ENCODE measurements around the gene NXN.
"Not testable (repeated sequence)": the region's sequence is repeated elsewhere in the genome, so short reads cannot be mapped to it uniquely, and the experiment has no call there.

NXN gene

DNA sequence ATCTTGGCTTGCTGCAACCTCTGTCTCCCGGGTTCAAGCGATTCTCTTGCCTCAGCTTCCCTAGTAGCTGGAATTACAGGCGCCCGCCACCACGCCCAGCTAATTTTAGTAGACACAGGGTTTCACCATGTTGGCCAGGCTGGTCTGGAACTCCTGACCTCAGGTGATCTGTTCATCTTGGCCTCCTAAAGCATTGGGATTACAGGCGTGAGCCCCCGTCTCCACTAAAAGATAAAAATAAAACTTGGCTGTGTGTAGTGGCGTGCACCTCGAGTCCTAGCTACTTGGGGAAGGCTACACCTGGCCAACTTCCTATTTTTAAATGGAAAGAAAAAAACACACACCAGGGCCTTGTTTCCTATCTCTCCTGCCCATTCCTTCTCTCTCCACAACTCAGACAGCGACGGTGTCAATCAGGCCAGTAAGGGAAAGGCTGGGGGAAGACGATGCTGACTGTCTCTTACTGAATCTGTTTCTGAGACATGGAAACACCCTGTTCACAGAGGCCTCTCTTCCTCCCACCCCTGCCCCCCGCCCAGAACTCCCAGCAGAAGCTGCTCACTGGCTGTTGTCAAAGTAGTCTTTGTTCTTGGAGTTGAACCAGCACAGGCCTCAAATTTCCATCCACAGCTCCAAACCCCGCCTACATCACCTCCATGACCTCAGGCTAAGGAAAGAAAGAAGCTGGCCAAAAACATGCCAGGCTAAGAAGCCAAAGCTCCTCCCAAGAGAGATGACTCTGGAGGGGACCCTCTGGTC, 96.6 kb downstream of the NXN start:
- FAIRE-seq, result no peak

DNA sequence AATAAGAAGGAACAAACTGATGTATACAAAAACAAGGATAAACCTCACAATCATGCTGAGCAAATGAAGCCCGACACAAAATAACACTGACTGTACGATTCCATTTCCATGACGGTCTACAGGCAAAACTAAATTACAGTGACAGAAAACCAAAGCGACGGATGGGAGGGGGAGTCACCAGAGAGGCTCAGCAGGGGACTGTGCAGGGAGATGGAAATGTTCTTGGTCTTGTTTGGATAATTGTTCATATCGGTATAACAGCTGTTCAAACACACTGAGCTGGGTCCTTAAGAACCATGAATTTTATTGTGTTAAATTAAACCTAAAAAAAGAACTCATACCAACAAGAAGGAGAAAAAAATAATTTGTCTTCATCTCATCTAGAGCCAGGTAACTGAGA, 97.8 kb downstream of the NXN start:
- FAIRE-seq, result no peak

DNA sequence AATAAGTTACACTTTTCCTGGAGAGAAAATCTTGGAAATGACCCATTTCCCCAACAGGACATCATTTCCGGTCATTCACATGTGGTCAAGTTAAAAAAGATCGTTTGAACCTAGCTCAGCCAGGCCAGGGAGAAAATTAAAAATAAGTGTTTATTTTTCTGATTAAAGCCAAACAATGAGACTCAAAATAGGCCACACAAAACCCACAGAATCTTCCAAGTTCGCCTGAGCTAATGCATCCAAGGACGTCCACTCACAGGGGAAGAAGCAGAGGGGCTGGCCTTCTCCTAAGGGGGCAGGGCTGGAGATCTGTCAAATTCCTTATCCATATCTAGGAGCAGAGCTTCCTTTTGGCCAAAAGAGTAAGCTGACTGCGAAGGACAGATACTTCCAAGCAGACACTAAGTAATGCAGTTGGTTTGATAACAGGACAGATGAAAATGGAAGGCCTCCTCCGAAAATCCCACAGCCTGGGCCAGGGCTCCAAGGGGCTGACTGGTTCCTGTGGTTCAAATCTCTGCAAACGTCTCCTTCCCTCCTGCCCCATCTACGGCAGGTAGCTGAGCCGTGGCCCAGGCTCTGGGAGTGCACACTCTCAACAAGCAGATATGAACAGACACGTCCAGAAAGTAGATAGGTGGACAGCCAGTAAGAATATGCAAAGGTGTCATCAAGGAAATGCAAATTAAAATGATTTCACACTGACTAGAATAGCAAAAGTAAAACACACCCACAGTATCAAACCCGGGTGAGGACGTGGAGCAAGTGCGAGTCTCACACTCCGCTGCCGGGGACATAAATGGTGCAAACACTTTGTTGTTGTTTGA, 98.9 kb downstream of the NXN start:
- no peak for FAIRE-seq

DNA sequence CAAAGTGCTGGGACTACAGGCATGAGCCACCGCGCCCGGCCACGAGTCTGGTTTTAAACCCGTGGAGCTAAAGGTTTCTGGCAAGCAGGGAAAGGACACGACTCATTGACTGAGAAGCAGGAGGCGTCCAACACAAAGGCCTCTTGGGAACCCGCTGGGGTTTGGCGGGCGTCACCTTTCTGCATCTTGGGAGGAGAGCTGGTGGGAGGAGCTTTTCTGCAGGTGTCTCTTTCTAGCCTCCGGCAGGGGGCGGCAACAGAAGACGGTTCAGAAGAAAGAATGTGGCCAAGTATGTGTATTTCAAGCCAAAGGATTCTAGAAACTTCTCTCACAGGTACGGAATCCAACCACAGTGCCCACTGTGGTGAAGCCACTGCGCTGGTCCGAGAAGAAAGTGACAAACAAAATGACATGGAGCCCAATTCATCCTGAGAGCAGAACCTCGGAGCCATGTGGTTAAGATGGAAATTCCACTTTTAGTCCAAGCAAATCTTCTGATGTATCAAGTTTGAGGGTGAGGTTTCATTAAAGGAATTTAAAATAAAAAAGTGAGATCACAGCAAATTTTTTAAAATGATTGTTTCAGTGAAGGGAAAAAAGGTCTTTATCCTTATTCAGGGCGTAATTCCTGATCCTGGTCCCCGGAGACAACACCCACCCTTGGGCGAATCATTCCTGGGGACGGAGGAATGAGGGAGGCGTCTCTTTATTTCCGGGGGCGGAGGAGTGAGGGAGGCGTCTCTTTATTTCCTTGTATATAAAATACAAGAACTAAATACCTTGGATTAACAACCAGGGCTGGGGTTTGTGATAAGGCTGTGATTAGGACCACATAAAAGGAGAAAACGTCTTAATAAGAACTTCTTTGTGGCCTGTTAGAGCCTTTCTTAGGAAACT, 99.8 kb downstream of the NXN start:
- no peak for FAIRE-seq

DNA sequence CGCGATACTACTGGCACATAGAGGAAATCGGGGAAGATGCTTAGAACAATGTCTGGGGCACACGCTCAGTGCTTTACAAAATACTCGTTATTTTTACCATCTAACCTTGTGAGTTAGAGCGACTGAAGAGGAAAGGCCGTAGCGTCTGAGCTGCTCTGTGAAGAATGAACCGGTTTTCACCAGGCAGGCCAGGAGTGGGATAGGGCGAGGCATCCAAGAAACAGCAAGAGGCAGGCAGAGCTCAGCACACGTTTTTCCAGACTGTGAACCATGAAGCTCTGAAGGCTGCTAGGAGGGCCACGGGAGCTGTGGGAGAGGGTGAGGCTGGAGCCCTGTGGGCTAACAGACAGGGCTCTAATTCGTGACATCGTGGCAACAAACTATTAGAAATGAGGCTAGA, 101.9 kb downstream of the NXN start:
- FAIRE-seq, result no peak

DNA sequence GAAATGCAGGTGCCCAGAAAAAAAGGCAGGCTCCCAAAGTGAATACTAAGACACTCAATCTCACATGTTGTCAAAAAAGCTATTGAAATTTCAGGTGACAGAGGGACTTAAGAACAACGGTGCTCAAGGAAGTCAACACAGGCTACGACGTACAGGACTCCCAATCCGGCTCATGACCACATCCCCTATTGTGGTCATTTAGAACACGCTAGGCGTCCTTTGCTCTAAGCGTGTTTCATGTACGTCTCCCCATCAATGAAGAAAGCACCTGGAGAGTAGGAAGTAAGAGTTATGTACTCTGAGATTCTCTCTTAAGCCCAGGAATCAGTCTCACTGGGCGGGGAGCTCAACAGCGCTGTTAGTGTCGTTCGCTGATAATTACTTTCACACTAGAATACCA, 103.3 kb downstream of the NXN start:
- no peak for FAIRE-seq

DNA sequence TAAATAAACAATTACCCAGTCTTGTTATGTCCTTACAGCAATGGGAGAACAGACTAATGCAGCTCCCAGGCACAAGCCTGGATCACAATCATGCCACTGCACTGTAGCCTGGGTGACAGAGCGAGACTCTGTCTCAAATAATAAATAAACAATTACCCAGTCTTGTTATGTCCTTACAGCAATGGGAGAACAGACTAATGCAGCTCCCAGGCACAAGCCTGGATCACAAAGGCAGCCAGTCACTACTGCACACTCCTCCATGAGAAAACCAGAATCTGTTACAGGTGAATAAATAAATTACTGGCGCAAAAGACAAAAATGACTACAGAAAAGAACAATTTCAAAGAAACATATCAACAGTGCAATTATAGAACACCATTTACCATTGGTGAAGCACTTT, 105.0 kb downstream of the NXN start:
- not testable (repeated sequence) for FAIRE-seq

DNA sequence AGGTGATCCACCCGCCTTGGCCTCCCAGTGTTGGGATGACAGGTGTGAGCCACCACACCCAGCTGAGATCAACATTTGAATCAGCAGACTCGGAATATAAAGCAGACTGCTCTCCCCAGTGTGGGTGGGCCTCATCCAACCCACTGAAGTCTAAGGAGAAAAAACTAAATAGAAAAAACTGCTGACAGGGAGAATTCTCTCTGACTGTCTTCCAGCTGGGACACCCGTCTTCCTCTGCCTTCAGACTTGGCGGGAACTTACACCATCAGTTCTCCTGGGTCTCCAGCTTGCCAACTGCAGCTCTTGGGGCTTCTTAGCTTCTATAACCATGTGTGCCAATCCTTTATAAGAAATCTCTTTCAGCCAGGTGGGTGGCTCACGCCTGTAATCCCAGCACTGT, 106.7 kb downstream of the NXN start:
- no peak for FAIRE-seq

DNA sequence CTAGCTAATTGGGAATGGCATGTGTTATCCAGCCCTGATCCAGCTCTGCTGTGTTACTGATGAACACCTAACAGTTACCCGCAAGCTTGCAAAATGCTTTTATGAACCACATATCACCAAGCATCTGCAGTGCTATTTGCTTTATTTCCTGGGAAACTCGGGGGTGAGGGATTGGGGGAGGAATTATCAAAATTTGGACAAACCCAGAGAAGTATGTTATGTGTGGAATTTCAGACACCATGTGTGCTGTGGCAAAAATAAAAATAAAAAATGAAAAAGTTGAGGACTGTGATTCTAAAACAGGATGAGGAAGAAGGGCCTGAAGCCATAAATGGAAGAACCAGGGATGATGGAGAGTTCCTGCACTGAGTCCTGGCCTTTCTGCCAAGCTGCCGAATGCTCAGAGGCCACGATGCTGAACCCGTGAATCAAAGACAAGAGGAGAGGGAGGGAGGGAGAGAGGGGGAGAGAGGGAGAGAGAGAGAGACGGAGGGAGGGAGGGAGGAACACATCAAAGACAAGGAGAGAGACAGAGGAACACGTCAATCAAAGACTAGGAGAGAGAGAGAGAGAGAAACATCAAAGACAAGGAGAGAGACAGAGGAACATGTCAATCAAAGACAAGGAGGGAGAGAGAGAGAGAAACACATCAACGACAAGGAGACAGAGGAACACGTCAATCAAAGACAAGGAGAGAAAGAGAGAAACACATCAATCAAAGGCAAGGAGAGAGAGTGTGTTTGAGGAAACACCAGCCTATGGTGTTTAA, 107.6 kb downstream of the NXN start:
- FAIRE-seq, result no peak

DNA sequence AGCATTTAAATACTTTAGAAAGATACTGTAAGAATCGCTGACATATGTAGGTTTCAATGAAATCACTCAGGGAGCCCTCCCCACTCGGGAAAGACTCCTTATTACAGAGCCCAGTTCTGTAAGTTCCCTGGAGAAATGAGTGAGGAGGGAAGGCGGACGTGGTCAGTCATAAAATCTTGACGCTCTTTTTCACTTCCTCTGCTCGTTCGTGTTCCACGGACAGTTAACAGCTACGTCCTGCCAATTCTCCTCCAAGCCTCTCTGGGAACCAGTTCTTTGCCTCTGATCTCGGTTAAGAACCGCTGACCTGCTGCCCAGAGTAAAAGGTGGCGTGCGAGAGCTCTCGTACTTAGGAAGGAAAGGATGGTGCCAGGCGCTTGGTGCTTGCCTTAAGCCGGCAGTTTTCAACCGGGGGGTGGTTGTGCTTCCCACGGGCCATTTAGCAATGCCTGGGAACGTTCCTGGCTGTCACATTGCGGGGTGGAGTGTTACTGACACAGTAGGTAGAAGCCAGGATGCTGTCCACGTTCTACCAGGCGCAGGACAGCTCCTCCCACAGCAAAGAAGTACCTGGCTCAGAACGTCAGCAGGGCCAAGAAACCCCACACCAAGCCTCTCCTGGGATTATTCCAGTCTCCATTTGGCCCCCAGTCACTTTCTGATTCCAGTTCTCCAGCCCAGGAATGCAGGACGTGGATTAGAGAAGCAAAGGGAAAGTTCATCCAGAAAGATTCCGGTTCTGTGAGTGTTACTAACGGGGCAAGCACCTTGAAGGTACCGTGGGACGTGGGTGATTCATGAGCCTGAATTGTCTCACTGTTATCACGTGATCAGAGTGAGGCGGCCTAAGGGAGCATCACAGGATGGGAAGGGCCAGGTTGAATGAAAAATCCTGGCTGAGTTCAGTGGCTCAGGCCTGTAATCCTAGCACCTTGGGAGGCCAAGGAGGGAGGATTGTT, 109.7 kb downstream of the NXN start:
- no peak for FAIRE-seq

DNA sequence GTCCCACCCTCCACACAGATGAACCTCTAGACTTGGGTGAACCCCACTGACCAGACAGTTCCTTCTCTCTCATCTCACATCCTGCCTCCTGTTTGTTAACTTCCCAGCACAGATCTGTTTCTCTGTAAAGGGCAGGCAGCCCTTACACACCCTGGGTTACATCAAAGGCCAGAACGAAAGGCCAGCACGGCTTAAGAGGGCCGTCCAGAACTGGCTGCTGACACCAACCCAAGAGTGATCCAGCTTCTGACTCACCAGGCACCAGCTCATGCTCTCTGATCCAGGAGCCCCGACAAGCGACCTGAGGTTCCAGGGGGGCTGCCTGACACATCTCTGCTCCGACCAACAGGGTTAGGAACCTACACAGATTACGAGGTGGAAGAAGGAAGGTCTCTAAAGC, 110.5 kb downstream of the NXN start:
- FAIRE-seq, result no peak

DNA sequence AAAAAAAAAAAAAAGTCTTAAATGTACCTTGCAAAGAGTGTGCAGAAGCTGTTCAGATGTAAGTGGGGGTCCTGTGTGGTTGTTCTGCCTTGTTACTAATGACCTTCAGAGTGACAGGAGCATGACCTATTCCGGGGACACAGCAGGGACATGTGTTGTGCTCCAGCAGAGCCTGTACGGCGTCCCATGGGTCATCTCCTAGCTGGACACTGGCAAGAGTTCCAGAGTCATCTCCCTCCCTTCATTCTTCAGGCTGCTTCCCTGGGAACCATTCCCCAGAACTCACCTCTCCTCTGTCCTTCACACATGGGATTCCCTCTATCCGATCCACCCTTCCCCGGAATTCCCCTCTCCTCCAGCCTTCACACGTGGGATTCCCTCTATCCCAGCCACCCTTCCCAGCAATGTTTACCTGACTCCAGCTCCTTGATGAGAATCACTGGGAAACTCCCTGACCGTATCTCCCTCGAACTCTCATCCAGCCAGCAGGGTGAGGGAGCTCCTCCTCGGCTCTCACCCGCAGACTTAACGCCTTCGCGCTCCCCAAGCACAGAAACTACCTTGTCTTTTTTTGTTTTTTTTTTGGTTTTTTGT, 111.6 kb downstream of the NXN start:
- FAIRE-seq, result no peak

DNA sequence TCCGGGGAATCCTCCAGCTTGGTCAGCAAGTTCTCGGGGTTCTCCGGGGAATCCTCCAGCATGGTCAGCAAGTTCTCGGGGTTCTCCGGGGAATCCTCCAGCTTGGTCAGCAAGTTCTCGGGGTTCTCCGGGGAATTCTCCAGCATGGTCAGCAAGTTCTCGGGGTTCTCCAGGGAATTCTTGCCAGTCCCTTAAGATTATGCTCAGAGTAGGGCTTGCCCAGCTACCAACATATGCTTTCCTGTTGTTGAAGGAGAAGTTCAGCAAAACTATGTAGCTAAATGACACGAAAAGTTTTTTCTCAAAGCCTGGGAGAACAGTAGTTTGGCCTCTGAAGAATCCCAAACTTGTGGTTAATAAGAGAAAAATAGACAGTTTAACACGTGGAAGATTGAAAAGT, 112.3 kb downstream of the NXN start:
- FAIRE-seq, result not testable (repeated sequence)

DNA sequence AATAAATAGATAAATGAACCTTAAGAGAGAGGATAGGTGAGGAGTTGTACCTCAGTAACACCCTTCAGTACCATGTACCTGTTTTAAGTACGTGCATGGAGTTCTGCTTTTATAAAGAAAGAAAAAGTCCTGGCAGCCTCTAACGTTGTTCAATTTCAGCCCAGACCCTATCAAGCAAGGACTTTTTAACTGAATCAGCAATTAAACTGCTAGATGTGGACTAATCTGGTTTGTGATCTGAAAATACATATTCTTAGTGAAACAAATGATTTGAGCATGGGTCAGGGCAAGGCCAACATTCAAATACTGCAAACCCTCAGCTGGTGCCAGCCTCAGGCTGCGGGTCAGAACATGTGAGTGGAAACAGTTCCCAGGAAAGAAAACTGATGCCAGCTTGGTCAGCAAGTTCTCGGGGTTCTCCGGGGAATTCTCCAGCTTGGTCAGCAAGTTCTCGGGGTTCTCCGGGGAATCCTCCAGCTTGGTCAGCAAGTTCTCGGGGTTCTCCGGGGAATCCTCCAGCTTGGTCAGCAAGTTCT, 112.9 kb downstream of the NXN start:
- no peak for FAIRE-seq

DNA sequence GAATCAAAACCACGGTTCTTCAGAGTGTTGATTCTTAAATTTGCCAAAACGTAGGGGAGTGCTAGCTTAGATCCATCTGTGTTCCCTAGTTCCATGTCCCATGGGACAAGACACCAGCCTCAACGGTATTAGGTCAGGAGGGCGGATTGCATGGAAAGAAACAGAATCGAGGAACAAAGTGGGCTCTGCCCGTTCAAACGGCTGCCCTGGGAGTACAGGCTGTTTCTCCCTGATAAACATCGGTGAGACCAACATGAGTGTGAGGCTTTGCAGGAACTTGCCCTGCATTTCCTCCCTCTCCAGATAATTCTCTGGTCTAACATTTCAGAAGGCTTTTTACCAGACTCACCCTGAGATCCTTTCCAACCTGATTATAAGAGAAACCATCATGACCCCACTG, 115.3 kb downstream of the NXN start:
- FAIRE-seq, result no peak

DNA sequence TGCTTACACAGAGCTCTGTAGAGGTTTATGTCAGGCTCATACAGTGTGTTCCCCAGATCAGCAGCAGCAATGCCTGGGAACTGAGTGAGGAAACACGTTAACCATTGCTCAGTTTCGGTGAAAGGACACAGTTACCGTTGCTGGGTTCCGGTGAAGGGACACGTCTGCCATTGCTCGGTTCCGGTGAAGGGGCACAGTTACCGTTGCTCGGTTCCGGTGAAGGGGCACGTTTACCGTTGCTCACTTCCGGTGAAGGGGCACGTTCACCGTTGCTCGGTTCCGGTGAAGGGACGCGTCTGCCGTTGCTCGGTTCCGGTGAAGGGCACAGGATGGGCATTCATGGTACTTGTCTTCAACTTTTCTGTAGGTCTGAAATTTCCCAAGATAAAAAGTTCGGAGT, 115.7 kb downstream of the NXN start:
- no peak for FAIRE-seq

DNA sequence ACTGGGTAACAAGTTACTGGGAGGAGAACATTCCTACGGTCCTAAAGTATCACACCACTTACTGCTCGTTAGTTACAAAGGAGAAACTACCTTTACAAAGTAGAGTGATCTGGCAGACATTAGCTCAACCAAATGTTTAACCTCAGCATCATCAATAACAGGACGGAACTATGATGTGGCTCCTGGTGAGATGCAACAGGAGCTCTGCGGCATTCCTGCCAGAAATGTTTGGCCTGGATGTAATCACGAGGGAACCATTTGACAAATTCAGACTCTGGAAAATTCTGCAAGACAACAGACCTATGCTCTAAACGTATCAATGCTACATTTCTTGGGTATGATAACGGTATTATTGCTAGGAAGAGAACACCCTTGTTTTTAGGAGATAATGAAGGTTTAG, 117.0 kb downstream of the NXN start:
- FAIRE-seq, result no peak

DNA sequence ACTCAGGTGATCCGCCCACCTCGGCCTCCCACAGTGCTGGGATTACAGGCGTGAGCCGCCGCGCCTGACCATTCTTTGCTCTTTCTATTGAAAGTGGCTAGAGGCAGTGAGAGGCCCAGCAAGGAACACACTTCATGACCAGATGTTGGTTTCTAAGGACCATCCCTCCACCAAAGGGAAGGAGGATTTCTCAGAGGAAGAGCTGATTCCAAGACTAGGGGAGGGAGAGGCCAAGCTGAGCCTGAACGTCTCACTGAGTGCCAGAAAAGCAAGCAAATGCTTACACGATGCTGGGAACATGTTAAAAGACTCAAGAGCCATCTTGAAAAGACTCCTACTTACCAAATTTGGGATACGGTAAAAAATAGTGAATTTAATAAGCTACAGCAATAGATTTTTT, 118.2 kb downstream of the NXN start:
- FAIRE-seq, result no peak

DNA sequence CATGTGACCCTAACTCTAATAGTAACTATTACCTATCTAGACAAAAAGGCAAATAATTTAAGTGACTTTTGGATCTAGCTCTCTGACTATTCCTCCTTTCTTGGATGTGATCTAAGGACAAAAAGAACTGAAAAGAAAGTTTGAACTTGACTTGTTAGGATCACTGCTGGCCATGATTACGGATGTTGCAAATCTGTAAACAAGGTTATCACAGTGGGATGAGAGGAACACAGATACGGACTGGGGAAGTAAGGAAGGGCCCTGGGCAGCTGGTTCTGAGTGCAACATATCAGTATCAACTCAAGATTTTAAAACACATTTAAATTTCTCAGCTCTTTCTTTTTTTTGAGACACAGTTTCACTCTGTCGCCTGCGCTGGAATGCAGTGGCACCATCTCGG, 118.8 kb downstream of the NXN start:
- no peak for FAIRE-seq

DNA sequence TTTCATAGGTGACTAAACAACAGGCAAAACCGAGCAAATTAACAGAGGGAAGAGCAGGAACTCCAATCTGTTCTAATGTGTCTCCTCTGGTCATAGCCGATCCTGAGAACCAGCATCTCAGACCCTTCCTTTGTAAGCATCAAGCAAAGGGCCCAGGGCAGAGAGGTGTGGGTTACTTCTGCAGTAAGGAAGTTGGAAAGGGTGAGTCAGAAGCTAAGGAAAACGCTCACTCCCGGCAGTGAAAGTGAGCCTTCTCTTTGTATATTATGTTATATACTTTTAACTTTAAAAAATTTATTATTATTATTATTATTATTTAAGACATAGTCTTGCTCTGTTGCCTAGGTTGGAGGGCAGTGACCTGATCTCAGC, 119.8 kb downstream of the NXN start:
- no peak for FAIRE-seq

All from colon (tissue), 2 donors.